Measurements from ENCODE around the gene KCND3.

Gene KCND3

DNA sequence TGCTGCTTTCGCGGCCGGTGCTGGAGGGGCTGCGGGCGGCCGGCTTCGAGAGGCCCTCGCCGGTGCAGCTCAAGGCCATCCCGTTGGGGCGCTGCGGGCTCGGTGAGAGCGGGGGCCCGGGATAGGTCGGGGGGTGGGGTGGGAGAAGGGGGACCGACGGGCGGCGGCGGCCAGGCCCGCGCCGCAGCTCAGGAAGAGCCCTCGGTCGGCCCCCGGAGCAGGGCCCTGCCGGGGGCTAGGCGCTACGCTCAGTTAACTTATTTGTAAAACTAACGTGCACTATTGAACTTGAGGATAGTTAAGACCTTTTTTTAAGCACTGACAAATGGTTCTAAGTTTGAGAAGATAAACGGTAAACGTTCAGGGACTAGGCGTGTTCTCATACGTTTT is 233.3 kb downstream of the KCND3 start:
- H3K4me1 ChIP-seq: peaks cover 45% of the 10 kb centered on the region
- no peaks in the 10 kb centered on the region for H3K27me3 ChIP-seq
- peaks cover 37% of the 10 kb centered on the region for H3K36me3 ChIP-seq
- H3K27ac ChIP-seq: peak overlapping the region; percentile 90
- peaks cover 29% of the 10 kb centered on the region; the same call in 1 of the 2 replicates for H4K20me1 ChIP-seq
- peak overlapping the region; percentile 94 for H3K9ac ChIP-seq
- TF ChIP-seq Cebpa-rat (IDR thresholded peaks at IDR 0.05): no peak
- H3K4me2 ChIP-seq: peak overlapping the region; percentile 75
- peak overlapping the region; percentile 79 for H3K4me3 ChIP-seq
- no peaks in the 10 kb centered on the region for H3K9me3 ChIP-seq

GRCh38 chr1:111755331-111756123 is 233.9 kb downstream of the KCND3 start, which contains the start of gene DDX20:
Gene DDX20 (plus strand): TSS chr1:111755901. CDS start chr1:111755925, 24 bp downstream.
- peak within 1 kb of the TSS; percentile 90 for H3K27ac ChIP-seq
- H3K4me2 ChIP-seq: peak within 1 kb of the TSS; percentile 75
- H3K36me3 ChIP-seq: peaks cover 32% of the 10 kb centered on the region
- H3K9ac ChIP-seq: peak within 1 kb of the TSS; percentile 94
- H3K4me3 ChIP-seq: peak within 1 kb of the TSS; percentile 79
- TF ChIP-seq Cebpa-rat (IDR thresholded peaks at IDR 0.05): peak; percentile 35; the same call in 1 of the 2 replicates
- peaks cover 25% of the 10 kb centered on the region; the same call in 1 of the 2 replicates for H4K20me1 ChIP-seq
- no peaks in the 10 kb centered on the region for H3K27me3 ChIP-seq
- no peaks in the 10 kb centered on the region for H3K9me3 ChIP-seq
- peaks cover 45% of the 10 kb centered on the region for H3K4me1 ChIP-seq

- H3K4me3 ChIP-seq: peak overlapping the region; percentile 79
- peak overlapping the region; percentile 90 for H3K27ac ChIP-seq
- peaks cover 26% of the 10 kb centered on the region for H3K36me3 ChIP-seq
- H3K9me3 ChIP-seq: no peaks in the 10 kb centered on the region
- H3K4me1 ChIP-seq: peaks cover 47% of the 10 kb centered on the region
- no peaks in the 10 kb centered on the region for H3K27me3 ChIP-seq
- peaks cover 23% of the 10 kb centered on the region; the same call in 1 of the 2 replicates for H4K20me1 ChIP-seq
- peak overlapping the region; percentile 75 for H3K4me2 ChIP-seq
- H3K9ac ChIP-seq: peak overlapping the region; percentile 94
- no peak for TF ChIP-seq Cebpa-rat (IDR thresholded peaks at IDR 0.05)
Observed at GRCh38 chr1:111754984-111755330, 234.5 kb downstream of the KCND3 start.

DNA sequence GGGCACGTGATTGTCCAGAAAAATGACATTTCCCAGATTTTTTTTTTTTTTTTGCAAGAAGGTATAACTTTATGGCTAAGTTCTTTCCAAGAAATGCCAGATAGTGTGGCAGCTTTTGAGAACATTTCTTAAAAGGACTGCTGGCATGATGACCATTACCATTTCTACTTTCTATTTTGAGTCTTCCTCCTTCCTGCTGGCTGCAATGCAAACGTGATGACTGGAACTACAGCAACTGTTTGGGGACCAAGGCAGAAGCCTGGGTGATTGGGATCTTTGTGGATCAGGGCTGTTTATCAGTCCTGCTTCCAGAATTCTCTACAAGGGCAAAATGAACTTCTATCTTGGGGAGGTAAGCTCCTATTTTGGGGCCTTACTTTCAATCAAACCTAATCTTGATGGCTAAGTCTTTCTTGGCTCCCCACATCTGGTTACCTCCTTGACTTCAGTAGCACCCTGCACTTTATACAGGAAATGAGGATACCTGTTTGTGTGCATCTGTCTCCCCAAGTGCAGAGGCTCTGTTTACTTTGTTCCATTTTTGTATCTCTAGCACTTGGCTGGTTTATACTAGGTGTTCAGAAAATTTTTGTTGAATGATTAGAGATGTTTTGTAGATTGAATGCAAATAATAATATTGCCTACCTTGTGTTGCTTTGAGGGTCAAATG is 237.4 kb downstream of the KCND3 start:
- Histone ChIP-seq H3K27ac (no peak overlapping the region), H3K4me1 (peaks cover 57% of the 10 kb centered on the region), H3K4me2 (peak overlapping the region; percentile 21; the same call in 1 of the 2 replicates), H3K9me3 (no peaks in the 10 kb centered on the region), H3K36me3 (peaks cover 1% of the 10 kb centered on the region; the same call in 1 of the 2 replicates), H4K20me1 (peaks cover 6% of the 10 kb centered on the region; the same call in 1 of the 2 replicates), H3K27me3 (no peaks in the 10 kb centered on the region), H3K4me3 (no peak overlapping the region), H3K9ac (no peak overlapping the region)
- TF ChIP-seq Cebpa-rat (IDR thresholded peaks at IDR 0.05): no peak

DNA sequence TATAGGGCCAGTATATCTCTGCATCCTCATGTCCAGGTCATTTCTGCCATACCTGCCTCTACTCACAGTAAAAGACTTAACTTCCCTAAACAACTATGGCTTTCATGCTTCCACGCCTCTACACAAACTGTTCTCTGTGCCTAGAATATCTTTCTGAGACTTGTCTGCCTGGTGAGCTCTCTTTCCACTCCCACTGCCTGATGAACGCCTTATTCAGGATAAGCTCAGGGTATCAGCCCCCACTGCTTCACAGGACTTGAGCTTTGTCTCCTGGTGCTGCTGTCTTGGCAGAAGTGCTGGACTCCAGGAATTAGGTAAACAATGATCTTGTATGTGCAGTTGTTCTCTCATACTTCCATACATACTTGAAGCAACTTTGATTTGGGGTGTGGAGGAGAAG is 238.6 kb downstream of the KCND3 start:
- H3K4me2 ChIP-seq: no peak overlapping the region
- H3K36me3 ChIP-seq: no peaks in the 10 kb centered on the region
- H3K27me3 ChIP-seq: no peaks in the 10 kb centered on the region
- no peak overlapping the region for H3K9ac ChIP-seq
- TF ChIP-seq Cebpa-rat (IDR thresholded peaks at IDR 0.05): no peak
- peaks cover 50% of the 10 kb centered on the region for H3K4me1 ChIP-seq
- H3K9me3 ChIP-seq: no peaks in the 10 kb centered on the region
- H4K20me1 ChIP-seq: no peaks in the 10 kb centered on the region
- H3K27ac ChIP-seq: no peak overlapping the region
- no peak overlapping the region for H3K4me3 ChIP-seq

GRCh38 chr1:111749628-111750027 is 239.8 kb downstream of the KCND3 start:
- peak overlapping the region; percentile 57 for H3K27ac ChIP-seq
- no peaks in the 10 kb centered on the region for H4K20me1 ChIP-seq
- H3K4me2 ChIP-seq: peak overlapping the region; percentile 76
- H3K9ac ChIP-seq: no peak overlapping the region; the same call in 1 of the 2 replicates
- no peaks in the 10 kb centered on the region for H3K9me3 ChIP-seq
- no peak overlapping the region for H3K4me3 ChIP-seq
- no peaks in the 10 kb centered on the region for H3K36me3 ChIP-seq
- no peaks in the 10 kb centered on the region for H3K27me3 ChIP-seq
- peaks cover 47% of the 10 kb centered on the region for H3K4me1 ChIP-seq
- TF ChIP-seq Cebpa-rat (IDR thresholded peaks at IDR 0.05): no peak

- no peak for TF ChIP-seq Cebpa-rat (IDR thresholded peaks at IDR 0.05)
- H3K4me2 ChIP-seq: peak overlapping the region; percentile 76
- peaks cover 50% of the 10 kb centered on the region for H3K4me1 ChIP-seq
- no peaks in the 10 kb centered on the region for H3K9me3 ChIP-seq
- H3K36me3 ChIP-seq: no peaks in the 10 kb centered on the region
- peak overlapping the region; percentile 58; the same call in 1 of the 2 replicates for H3K9ac ChIP-seq
- H3K27me3 ChIP-seq: no peaks in the 10 kb centered on the region; the same call in 1 of the 2 replicates
- no peak overlapping the region for H3K4me3 ChIP-seq
- peak overlapping the region; percentile 57 for H3K27ac ChIP-seq
- no peaks in the 10 kb centered on the region for H4K20me1 ChIP-seq
Observed at GRCh38 chr1:111747947-111748346, 241.5 kb downstream of the KCND3 start.

DNA sequence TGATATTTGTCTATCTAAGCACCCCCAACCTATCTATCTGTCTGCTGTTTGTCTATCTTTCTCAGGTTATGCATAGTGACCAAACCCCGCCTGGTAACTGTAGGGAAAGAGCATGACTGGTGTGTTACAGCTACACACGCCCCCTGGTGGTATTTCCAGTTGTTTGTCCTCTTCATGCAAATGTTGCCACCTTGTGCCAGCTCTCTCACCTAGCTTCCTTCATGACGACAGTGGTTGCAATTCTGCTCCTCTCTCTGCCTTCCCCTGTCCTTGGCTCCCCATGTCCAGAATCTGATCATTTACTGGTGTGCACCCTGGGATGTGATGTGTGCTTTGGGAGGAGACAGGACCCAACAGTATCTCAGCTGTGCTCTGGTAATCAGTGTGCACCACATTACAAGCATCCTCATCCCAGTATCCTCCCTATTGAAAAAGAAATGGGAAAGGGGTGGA is 242.2 kb downstream of the KCND3 start:
- Histone ChIP-seq H3K4me2 (peak overlapping the region; percentile 76; the same call in 1 of the 2 replicates), H3K27ac (no peak overlapping the region), H3K9me3 (no peaks in the 10 kb centered on the region), H3K9ac (no peak overlapping the region), H3K4me1 (peaks cover 48% of the 10 kb centered on the region), H3K36me3 (no peaks in the 10 kb centered on the region), H3K27me3 (peaks cover 6% of the 10 kb centered on the region), H3K4me3 (no peak overlapping the region), H4K20me1 (no peaks in the 10 kb centered on the region)
- no peak for TF ChIP-seq Cebpa-rat (IDR thresholded peaks at IDR 0.05)

DNA sequence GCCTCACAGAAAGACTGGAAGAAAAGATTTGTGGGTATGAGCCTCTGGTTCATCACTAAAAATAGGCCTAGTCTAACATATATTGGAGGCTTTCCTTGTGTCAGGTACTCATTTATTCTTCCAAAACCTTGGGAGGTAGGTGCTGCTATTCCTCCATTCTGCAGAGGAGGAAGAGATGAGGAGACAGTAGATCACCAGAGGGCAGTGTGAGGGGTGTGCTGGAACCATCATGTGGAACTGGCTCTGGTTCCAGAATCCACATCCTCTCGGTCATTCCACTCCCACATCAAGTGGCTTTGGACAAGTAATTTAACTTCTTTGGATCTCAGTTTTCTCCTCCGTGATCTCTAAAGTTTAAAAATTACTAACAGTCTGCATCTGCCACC is 242.9 kb downstream of the KCND3 start:
- no peaks in the 10 kb centered on the region for H3K36me3 ChIP-seq
- no peak overlapping the region for H3K27ac ChIP-seq
- TF ChIP-seq Cebpa-rat (IDR thresholded peaks at IDR 0.05): no peak
- H3K9ac ChIP-seq: no peak overlapping the region
- H3K4me2 ChIP-seq: no peak overlapping the region
- H3K27me3 ChIP-seq: peaks cover 13% of the 10 kb centered on the region
- no peak overlapping the region for H3K4me3 ChIP-seq
- H3K9me3 ChIP-seq: no peaks in the 10 kb centered on the region
- H3K4me1 ChIP-seq: peaks cover 41% of the 10 kb centered on the region
- no peaks in the 10 kb centered on the region for H4K20me1 ChIP-seq
